NCI-H524 treated with DMSO at 0.1 percent for 48 hours (cell line): ENCODE results near the gene RBBP8.
"Not testable (repeated sequence)": the region's sequence is repeated elsewhere in the genome, so short reads cannot be mapped to it uniquely, and the experiment has no call there.

Experiments
- DNase-seq: peaks from one replicate; lab custom pipeline; 2025; lab: John Stamatoyannopoulos, UW

The RBBP8 gene

DNA sequence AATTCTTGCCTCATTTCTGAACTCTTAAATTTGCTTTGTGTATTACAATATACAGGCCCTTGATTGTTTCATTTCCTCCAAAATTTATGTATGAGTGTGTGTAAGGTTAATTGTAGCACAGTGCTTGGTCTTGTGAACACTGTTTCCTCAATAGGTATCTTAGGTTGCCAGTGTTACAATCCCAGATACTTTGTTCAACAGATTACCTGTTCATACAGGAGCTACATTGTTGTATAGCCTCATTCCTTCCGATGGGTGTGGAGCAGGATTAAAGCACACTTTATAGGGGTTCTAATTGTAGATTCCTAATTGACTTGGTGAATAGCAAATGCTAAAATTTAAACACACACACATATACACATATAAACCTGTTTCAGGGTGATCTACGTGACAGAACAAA, 10.7 kb downstream of the RBBP8 start:
- no peak for DNase-seq

DNA sequence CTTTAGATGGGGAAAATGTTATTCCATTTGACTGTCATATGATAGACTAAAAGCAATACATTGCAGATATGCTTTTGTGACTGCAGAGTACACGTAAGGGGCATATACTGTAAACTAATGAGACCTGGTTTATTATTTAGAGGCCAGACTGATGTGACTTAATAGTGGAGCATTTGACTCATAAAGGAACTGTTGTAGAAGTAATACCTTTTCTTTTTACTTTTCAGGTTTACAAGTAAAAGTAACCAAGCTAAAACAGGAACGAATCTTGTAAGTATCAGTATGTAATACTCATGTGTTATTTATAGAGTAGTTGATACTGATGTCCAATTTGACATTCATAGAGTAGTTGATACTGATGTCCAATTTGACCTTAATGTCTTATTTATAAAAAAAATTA, 13.1 kb downstream of the RBBP8 start:
- DNase-seq: no peak

DNA sequence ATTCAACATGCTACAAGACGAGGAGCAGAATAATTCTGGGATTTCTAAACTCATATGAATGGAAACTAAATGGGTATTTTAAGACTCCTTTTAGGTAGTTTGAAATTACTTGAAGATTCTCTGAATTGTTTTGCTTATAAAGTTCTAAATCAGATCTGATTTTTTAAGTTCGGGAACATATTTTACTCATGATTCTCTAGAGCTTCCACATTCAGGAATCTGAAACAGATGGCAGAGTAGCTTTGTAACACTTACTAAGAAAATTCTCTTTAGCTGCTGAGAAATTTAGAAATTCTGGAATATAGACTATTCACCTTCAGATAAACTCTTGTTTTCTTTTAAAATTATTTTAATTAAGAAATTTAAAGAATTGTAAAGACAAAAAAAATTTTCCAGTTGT, 13.7 kb downstream of the RBBP8 start:
- no peak for DNase-seq

DNA sequence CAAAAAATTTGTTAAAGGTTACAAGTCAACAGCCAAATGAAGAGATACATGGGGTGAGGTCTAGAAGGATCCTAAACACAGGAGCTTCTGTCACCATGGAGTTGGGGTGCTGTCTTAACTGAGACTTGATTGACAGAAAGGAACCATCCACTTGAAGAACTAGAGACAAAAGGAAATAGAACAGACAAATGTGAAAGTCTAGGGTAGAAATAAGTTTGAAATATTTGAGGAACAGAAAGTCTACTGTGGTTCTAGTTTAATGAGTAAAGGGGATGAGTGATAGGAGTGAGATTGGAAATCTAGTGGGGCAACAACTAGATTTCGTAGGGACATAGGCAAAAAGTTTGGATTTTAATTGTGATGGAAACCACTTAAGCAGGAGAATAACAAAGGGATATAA, 18.7 kb downstream of the RBBP8 start:
- no peak for DNase-seq

DNA sequence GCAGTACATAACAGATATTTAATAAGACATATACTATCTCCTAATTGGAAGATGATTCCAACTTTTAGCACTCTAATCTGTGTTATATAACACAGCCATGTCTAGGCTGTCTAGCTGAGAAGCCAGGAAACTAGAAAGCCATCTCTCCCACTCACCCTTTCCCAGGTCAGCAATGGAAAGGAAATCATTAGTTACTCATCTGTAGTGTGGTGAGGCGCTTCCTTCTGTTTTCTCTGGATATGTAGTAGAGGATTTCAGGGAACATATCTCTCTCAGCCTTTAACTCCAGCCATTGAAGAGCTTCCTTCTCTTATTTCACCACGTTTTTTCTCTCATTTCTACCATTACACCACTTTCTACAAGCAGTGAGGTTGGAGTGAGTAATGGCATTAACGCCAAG, 19.4 kb downstream of the RBBP8 start:
- no peak for DNase-seq

DNA sequence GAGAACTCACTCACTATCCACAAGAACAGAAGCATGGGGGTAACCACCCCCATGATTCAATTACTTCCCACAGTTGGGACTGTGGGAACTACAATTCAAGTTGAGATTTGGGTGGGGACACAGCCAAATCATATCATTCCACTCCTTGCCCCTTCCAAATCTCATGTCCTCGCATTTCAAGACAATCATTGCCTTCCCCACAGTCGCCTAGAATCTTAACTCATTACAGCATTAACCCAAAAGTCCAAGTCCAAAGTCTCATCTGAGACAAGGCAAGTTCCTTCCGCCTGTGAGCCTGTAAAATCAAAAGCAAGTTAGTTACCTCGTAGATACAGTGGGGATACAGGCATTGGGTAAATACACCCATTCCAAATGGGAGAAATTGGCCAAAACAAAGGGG, 20.9 kb downstream of the RBBP8 start:
- DNase-seq: not testable (repeated sequence)

DNA sequence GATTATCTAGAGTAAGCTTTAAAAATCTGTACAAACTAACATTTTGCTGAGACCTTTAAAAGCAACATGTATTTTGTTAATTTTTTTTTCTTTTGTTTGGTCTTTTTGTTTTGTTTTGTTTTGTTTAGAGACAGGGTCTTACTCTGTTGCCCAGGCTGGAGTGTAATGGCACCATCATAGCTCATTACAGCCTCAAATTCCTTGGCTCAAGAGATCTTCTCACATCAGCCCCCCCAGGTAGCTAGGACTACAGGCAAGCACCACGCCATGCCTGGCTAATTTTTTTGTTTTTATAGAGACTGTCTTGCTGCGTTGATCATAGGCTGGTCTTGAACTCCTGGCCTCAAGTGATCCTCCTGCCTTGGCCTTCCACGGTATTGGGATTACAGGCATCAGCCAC, 23.1 kb downstream of the RBBP8 start:
- no peak for DNase-seq

DNA sequence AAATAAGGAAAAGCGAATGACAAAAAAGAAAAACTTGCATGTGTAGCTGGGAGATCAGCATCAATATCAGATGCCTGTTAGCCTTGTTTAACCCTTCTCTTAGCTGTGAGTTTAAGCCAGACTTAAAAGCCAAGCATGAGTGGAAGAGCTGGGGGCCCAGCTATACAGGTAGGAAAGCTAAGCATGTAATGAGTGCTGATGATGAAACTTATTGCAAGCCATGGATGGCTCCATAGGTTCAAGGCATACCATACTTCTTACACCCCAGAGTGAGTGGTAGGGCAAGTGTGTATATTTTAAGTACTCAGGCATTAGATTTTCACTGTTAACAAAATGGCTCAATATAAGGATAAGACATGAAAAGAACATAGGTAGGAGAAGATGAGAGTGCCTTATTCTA, 28.0 kb downstream of the RBBP8 start:
- DNase-seq: no peak

DNA sequence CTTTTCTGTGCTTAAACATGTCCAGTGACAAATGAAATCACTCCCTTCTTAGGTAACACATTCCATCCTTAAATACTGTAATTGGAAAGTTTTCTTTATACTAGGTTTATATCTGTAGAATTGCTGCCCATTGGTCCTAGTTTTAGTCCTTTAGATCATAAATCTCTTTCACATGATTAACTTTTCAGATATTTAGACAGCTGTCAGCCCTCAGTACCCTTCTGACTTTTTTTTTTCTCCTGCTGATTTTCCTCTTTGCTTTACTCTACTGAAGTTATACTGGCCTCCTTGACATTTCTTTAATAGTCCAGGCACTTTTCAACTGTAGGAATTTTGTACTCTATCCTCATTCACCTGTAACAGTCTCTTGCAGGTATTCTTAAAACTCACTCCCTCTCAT, 28.9 kb downstream of the RBBP8 start:
- DNase-seq: no peak

DNA sequence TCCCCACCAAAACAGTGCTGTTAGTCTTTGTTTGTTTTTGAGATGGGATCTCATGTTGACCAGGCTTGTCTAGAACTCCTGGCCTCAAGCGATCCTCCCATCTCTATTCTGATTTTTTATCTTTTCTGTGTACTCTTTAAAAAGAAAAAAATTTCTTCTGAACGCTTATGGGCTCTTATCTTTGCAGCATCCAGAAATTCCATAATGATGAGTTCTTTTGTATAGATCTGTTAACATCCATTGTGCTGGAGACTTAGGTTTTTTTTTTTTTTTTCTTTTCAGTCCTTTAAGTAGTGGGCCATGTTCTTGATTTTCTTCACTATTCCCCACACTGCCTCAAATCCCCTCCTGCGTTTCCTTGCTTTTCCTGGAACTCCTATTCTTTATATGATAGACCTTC, 31.0 kb downstream of the RBBP8 start:
- no peak for DNase-seq

DNA sequence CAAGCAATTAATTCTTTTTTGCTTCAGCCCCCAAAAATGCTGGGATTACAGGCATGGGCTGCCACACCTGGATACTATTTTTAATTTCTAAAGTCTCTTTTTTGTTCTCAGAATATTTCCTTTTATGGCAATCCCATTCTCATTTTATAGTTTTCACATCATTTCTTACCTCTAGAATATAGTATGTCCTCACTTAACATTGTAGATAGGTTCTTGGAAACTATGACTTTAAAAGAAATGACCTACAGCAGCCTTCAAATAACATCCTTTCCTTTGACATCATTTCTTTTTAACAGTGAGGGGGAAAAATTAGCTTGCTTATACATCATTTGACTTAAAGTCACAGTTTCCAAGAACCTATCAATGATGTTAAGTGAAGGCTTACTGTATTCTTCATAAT, 31.6 kb downstream of the RBBP8 start:
- no peak for DNase-seq

DNA sequence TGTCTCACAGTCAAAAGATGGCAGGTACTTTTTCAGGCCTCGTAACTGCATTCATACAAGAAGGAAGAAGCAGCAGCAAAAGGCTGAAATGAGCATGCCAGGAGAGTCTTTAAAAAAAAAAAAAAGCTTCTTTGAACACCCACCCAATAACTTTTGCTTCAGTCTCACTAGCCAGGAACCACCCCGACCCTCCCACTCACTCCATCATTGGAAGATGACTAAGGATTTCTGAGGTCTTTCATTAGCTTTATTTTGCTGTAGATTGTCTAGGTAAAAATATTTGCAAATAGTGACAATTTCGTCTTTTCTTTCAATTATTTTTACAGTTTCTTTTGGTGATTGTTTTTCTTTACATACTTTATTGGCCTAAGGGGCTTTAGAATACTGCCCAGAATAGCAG, 37.9 kb downstream of the RBBP8 start:
- no peak for DNase-seq

DNA sequence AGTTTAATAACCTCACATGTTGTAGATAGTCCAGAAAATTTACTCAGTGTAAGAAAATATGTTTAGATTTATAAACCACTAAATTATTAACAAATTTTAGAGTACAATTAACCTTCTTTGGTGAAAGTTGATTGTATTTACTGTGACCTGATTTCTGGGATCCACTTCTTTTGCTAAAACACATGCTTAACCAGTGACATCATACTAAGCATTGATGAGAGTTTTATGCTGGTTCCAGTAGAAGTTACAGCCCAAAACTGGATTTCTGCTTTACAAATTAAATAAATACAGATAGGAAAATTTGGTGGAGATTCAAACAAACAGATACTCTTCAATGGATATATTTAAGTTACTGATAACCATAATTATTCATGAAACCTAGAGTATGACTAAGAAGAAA, 40.9 kb downstream of the RBBP8 start:
- no peak for DNase-seq

DNA sequence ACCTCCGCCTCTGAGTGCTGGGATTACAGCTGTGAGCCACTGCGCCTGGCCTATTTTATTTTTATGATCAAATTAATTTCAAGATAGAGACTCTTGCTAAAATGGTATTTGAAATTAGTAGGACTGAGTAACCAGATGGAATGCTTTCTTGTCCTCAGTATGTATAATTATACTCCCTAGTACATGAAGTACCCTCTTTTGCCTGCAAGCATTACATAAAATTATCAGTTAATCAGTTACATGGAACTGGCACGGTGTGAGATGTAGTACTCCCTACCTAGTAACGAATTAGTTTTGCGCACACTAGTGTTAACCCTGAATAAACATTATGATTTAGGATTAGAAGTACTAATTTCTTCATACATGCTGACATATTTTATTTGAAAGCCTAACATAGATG, 41.6 kb downstream of the RBBP8 start:
- DNase-seq: no peak

DNA sequence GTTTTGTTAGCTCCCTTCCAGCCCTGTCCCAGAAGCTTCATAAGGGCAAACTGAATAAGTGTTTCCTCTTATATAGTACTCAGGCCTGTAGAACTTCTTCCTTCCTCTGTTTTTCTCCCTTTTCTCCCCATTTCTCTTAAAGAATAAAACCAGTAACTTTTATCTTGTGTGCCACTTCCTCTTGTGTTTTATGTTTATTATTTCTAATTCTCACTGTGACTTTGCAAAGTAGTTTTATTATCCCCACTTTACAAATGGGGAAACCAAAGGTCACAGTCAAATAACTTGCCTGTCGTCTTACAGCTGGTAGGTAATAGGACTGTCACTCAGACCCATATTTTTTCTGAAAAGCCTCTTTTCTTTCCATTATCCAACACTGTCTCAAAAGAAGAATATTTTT, 42.4 kb downstream of the RBBP8 start:
- DNase-seq: no peak

DNA sequence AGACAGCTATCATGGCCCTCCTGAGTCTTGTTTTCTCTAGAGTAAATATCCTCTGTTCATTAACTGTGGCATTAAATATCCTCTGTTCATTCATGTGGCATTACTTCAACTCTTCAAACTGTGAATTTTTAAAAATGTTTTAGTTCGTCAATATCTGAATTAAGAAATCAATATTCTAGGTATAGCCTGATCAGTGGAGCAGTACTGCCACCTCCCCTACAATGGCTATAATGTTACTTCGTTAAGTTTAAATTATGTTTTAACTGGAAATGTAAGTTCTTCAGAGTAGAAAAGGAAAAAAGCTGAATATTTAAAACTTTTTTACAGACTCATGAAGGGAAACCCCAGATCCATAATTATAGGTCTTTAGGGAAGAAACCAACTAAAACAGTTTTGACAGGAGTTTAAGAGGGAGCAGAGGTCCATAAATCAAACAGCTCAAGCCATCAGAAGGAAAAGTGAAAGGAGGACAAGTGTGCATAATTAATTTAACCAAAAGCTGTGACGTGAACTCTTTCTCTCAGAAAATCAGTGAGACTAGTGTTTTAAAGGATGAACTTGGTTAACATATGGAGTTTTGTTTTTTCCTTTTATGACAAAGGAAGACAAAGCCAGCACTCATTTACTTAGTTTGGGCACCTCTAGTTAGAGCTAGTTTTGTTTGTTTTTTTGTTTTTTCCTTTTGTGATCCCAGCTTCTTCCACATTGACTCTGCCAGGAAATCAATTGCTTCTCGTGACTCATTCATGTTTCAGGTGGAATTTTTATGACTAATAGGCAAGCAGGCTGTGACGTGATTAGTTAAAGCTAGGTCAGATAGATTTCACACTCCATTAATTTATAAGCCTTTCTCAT, 44.9 kb downstream of the RBBP8 start:
- DNase-seq: no peak

DNA sequence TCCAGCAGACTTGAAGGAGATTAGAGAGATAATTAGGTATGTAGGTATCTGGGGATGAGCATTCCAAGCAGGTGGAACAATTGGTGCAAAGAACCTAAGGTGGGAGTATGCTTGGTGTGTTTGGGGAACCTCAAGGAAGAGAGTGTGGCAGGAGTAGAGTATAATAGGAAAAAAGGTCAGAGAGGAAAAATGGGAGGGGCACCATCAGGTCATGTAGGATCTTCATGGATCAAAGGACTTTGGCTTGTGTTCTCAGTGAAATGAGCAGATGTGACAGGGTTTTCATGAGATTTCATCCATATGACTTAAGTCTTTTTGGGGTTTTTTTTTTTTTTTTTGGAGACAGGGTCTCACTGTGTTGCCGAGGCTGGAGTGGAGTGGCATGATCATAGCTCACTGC, 47.3 kb downstream of the RBBP8 start:
- DNase-seq: no peak

DNA sequence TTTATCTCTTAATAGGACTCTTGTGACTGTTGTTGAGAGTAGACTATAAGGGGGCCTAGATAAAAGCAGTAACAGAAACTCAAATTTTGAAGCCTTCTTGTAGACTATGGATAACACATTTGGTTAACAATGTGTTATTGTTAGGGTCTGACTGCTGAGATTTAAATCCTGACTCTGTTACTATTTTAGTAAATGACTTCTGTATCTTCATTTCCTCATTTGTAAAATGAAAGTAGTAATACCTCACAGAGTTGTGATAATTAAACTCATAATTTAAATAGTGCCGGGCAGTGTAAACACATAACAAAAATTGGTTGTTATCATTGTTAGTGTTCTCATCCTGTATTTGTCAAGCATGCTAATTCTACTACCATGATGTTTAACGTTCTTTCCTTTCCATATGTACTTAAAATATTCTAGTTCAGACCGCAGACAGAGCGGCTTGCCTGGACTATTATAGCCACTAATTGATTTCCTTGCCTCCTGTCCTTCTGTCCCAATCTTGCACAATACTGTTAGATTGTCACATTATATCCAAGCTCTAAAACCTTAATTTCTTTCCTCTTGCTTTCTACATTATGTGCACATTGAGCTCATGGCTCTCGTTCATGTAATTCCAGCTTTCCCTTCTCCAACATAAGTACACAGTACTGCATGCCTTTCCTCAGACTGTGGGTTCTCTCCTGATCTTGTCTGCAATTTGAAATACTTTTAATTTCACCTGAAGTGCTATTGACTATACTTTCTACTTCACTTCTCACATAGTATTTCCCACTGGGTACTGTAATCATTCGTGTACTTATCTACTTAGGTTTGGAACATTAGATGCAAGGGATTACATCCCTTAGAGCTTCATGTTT, 48.4 kb downstream of the RBBP8 start:
- DNase-seq: no peak

DNA sequence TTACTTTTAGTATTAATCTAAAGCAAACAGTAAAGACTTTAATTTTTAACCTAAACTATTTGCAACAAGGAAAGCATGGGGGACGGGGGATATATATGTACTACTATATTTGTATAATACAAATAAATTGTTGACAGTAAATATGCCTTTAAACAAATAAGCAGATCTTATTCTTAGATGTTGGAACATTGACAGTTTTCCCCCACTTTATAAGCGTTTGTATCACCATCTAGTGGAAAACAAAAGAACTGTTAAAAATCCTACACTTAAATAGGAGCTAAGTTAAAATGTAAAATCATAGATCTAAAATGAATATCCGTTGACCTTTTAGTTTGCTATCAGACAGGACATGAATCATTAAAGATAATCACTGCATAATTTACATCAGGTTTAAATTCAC, 50.0 kb downstream of the RBBP8 start:
- DNase-seq: no peak

DNA sequence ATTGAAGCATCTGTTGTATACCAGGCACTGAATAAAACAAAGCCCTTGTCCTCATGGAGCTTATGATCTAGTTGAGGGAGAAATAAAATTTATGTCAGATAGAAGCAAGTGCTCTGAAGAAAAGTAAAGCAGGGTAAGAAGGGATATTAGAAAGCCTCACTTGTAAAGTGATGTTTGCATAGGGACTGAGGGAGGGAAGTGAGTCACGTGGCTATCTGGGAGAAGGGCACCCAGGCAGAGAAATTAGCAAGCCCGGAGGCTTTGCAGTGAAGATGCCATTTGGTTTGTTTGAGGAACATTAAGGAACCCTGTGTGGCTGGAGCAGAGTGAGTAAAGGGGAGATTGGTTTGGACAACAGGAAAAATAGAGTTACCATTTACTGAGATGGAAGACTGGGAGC, 52.1 kb downstream of the RBBP8 start:
- no peak for DNase-seq

DNA sequence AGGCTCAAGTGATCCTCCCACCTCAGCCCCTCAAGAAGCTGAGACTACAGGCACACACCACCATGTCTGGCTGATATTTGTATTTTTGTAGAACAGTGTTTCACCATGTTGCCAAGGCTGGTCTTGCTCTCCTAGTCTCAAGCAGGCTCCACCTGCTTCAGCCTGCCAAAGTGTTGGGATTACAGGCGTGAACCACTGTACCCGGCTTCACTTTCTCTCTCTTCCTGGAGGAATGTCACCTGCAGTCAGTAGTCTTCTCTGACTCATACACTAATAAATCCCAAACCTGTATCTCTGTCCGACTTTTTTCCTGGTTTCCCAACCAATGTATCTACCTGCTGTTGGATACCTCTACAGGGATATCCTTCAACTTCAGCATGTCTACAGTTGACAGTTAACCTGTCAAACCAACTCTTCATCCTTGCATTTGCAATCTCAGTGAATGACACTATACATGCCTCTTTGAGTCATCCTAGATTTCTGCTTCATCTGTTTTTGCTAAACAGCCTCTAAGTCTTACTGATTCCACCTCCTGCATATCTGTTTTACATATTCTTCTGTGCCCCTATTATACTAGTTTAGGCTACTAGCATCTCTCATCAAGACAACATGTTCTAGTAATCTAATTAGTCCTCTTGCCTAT, 54.5 kb downstream of the RBBP8 start:
- no peak for DNase-seq

DNA sequence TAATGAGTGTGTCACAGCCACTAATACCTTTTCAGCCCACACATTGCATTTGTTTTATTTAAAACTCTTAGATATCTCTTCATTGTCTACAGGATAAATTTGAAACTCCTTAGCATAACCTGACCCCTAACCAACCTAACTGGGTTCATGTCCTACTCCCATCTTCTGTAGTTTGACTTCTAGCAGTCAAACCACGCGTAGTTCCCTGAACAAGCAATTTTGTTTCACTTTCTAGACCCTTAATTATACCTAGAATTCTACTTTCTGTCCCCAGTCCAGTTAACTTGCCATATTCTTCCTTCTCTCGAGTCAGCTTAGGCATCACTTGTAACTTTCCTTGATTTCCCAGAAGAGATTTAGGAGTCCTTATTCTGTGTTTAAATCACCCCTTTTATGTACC, 55.1 kb downstream of the RBBP8 start:
- no peak for DNase-seq

DNA sequence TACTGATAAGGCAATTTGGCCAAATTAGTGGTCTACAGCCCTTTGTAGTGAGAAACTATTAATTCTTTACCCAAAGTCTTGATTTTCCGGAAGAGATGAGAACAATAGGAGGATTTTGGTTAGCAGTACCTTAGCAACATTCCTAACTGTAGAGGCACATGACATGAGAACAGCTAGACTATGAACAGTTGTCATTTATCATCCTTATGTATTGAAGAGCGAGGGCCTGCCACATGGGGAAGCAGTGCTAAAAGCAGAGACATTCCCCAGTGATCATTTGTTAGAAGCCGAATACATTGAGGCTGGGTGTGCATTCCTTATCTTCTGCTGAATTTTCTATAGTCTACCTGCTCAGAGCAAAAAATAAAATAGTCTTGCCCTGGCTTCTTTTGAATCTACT, 65.2 kb downstream of the RBBP8 start:
- no peak for DNase-seq
